H1 (cell line): ENCODE data around the gene ACLY. TPM values are rescaled to one million over a fixed set of nuclear protein-coding genes. Genes with fewer than 3 reads are reported as not detected.
A peak's percentile ranks its signal among the peaks of the same experiment; 100 is the strongest.

Experiments
- CTCF ChIA-PET: fragments of 300-600 bp; sonication (Branson Sonifier 250); formaldehyde crosslinking; loops from one replicate; lab custom pipeline; 2021; ENCODE audit not compliant: partially characterized antibody; lab: Charles Lee
- POLR2A ChIA-PET: fragments of 300-600 bp; sonication (Branson Sonifier 250); formaldehyde crosslinking; loops from one replicate; lab custom pipeline; 2021; ENCODE audit warnings: inconsistent platforms; ENCODE audit not compliant: partially characterized antibody; lab: Charles Lee
- DNase-seq, 2 experiments: peaks; one replicate each; pipeline versions ENCODE4 v3.0.0 to v3.0.0-alpha.2; 2010 to 2022; ENCODE audit warnings: low spot score in 2 of 2, low read depth in 1 of 2, mixed read lengths in 1 of 2
- FAIRE-seq: peaks from 2 replicates; lab custom pipeline; 2011; peaks lifted over from hg19 to GRCh38; lab: Jason Lieb, UNC
- H2AFZ ChIP-seq: 2 replicates; pipeline ENCODE4 v1.8.1; 2012; ENCODE audit warnings: low read length, inconsistent platforms
- H2AK5ac ChIP-seq: 2 replicates; pipeline ENCODE4 v1.6.1; 2013; ENCODE audit warnings: low read depth, low read length
- H2BK120ac ChIP-seq: replicated peaks from 2 replicates; pipeline ENCODE3; 2013; ENCODE audit warnings: low read depth, low read length, inconsistent platforms
- H2BK12ac ChIP-seq: 2 replicates; pipeline ENCODE4 v1.6.1; 2013; ENCODE audit warnings: low read depth, low read length
- H2BK15ac ChIP-seq: 2 replicates; pipeline ENCODE4 v1.6.1; 2013; ENCODE audit warnings: low read length
- H2BK20ac ChIP-seq: 2 replicates; pipeline ENCODE4 v1.6.1; 2013; ENCODE audit warnings: low read length
- H2BK5ac ChIP-seq: 2 replicates; pipeline ENCODE4 v1.6.1; 2013; ENCODE audit warnings: low read depth, low read length
- H3K14ac ChIP-seq: 2 replicates; pipeline ENCODE4 v1.6.1; 2013; ENCODE audit warnings: inconsistent platforms; ENCODE audit not compliant: insufficient read length
- H3K18ac ChIP-seq: 2 replicates; pipeline ENCODE4 v1.6.1; 2013; ENCODE audit warnings: low read length; ENCODE audit errors: extremely low read depth
- H3K23ac ChIP-seq: 2 replicates; pipeline ENCODE4 v1.6.1; 2013; ENCODE audit warnings: inconsistent platforms; ENCODE audit not compliant: insufficient read length
- H3K23me2 ChIP-seq: 2 replicates; pipeline ENCODE4 v1.6.1; 2013; ENCODE audit warnings: low read depth, low read length
- H3K27ac ChIP-seq: 2 replicates; pipeline ENCODE4 v1.6.1; 2011; ENCODE audit warnings: low read depth, low read length, inconsistent platforms
- H3K27me3 ChIP-seq, 4 experiments: replicated peaks in 1 of 4; 1 replicate in 1 of 4; 2 replicates in 3 of 4; pipeline versions ENCODE4 v1.6.1 to v1.8.1; 2011 to 2013; ENCODE audit warnings: low read length in 3 of 4, mild to moderate bottlenecking in 3 of 4, inconsistent platforms in 2 of 4, mixed read lengths in 2 of 4, moderate library complexity in 1 of 4; ENCODE audit not compliant: control insufficient read depth in 3 of 4, insufficient read depth in 3 of 4; ENCODE audit errors: extremely low read depth in 1 of 4
- H3K36me3 ChIP-seq, 4 experiments: 2 replicates each; pipeline versions ENCODE4 v1.6.1 to v1.8.1; 2011 to 2013; ENCODE audit warnings: mild to moderate bottlenecking in 4 of 4, low read length in 3 of 4, moderate library complexity in 2 of 4, control low read depth in 1 of 4, inconsistent platforms in 1 of 4; ENCODE audit not compliant: insufficient read depth in 4 of 4, control insufficient read depth in 2 of 4
- H3K4ac ChIP-seq: replicated peaks from 2 replicates; pipeline ENCODE3; 2013; ENCODE audit warnings: low read length, low read depth, mixed read lengths, inconsistent platforms; ENCODE audit not compliant: insufficient read length
- H3K4me1 ChIP-seq, 4 experiments: replicated peaks in 1 of 4; 1 replicate in 1 of 4; 2 replicates in 3 of 4; pipeline versions ENCODE4 v1.6.1 to v1.8.1; 2011 to 2013; ENCODE audit warnings: low read length in 3 of 4, inconsistent platforms in 2 of 4, mixed read lengths in 1 of 4; ENCODE audit not compliant: insufficient read depth in 4 of 4, control insufficient read depth in 3 of 4
- H3K4me2 ChIP-seq, 2 experiments: 2 replicates each; pipeline versions ENCODE4 v1.6.1 to v1.8.1; 2011 to 2013; ENCODE audit warnings: low read depth in 2 of 2, low read length in 2 of 2, control low read depth in 1 of 2, inconsistent platforms in 1 of 2, mild to moderate bottlenecking in 1 of 2; ENCODE audit not compliant: insufficient read depth in 1 of 2
- H3K4me3 ChIP-seq, 4 experiments: fragments of 200-600, 300-600 bp in 1 of 4; sonication (generic), shearing (Covaris generic), sonication (Bioruptor Twin) in 1 of 4; 2 replicates each; pipeline versions ENCODE4 v1.5.1 to v1.8.1; 2011 to 2016; ENCODE audit warnings: low read length in 4 of 4, low read depth in 3 of 4, control low read depth in 2 of 4, inconsistent platforms in 2 of 4, mild to moderate bottlenecking in 2 of 4, mixed read lengths in 1 of 4, moderate library complexity in 1 of 4; ENCODE audit not compliant: insufficient read depth in 2 of 4; ENCODE audit errors: extremely low read depth in 1 of 4
- H3K56ac ChIP-seq: replicated peaks from 2 replicates; pipeline ENCODE3; 2013; ENCODE audit warnings: low read depth, mild to moderate bottlenecking, mixed read lengths, low read length, inconsistent platforms; ENCODE audit not compliant: insufficient read length
- H3K79me1 ChIP-seq: 2 replicates; pipeline ENCODE4 v1.6.1; 2013; ENCODE audit warnings: low read depth, low read length, control low read depth
- H3K79me2 ChIP-seq, 2 experiments: 2 replicates each; pipeline versions ENCODE4 v1.6.1 to v1.8.1; 2012 to 2013; ENCODE audit warnings: low read length in 2 of 2, mild to moderate bottlenecking in 2 of 2, inconsistent platforms in 1 of 2; ENCODE audit not compliant: insufficient read depth in 2 of 2, control insufficient read depth in 1 of 2
- H3K9ac ChIP-seq, 4 experiments: replicated peaks in 1 of 4; 1 replicate in 1 of 4; 2 replicates in 3 of 4; pipeline versions ENCODE4 v1.6.1 to v1.8.1; 2011 to 2013; ENCODE audit warnings: low read depth in 3 of 4, low read length in 3 of 4, control low read depth in 2 of 4, mild to moderate bottlenecking in 2 of 4, moderate library complexity in 2 of 4, inconsistent platforms in 1 of 4; ENCODE audit errors: extremely low read depth in 1 of 4
- H3K9me3 ChIP-seq, 2 experiments: 2 replicates each; pipeline versions ENCODE4 v1.6.1 to v1.8.1; 2012 to 2013; ENCODE audit warnings: mild to moderate bottlenecking in 2 of 2, moderate library complexity in 2 of 2, control low read depth in 1 of 2, inconsistent platforms in 1 of 2, low read depth in 1 of 2, low read length in 1 of 2, mixed read lengths in 1 of 2; ENCODE audit not compliant: insufficient read depth in 2 of 2
- H4K20me1 ChIP-seq, 2 experiments: replicated peaks in 1 of 2; 2 replicates each; pipeline versions ENCODE3 to v1.8.1; 2011 to 2013; ENCODE audit warnings: inconsistent platforms in 2 of 2, low read length in 2 of 2, mild to moderate bottlenecking in 1 of 2; ENCODE audit not compliant: insufficient read depth in 2 of 2, control insufficient read depth in 1 of 2
- H4K5ac ChIP-seq: 2 replicates; pipeline ENCODE4 v1.6.1; 2013; ENCODE audit warnings: low read length, low read depth, mixed read lengths, inconsistent platforms; ENCODE audit not compliant: insufficient read length
- H4K8ac ChIP-seq: 2 replicates; pipeline ENCODE4 v1.8.0; 2013; ENCODE audit warnings: mild to moderate bottlenecking, moderate library complexity, low read length, inconsistent platforms; ENCODE audit not compliant: insufficient read depth; ENCODE audit errors: extremely low read depth
- H4K91ac ChIP-seq: replicated peaks from 2 replicates; pipeline ENCODE3; 2013; ENCODE audit warnings: low read length, mixed read lengths, inconsistent platforms; ENCODE audit not compliant: insufficient read length
- WGBS, 2 experiments: shearing (Covaris generic) in 1 of 2; methylation state at CpG; one replicate each; pipeline versions ENCODE4 v1.1.6 to v1.1.7; 2013 to 2015; ENCODE audit warnings: low lambda C conversion rate in 2 of 2, mixed read lengths in 2 of 2, inconsistent platforms in 1 of 2, low coverage in 1 of 2, missing lambda C conversion rate in 1 of 2; ENCODE audit not compliant: insufficient replicate concordance in 2 of 2, insufficient coverage in 1 of 2, insufficient read length in 1 of 2; ENCODE audit errors: extremely low coverage in 1 of 2, missing lambda C conversion rate in 1 of 2; 5-methylcytosine and 5-hydroxymethylcytosine counted together
- polyA plus RNA-seq, 7 experiments: library from polyadenylated mRNA; depleted of rRNA in 3 of 7; stranded (reverse) in 5 of 7; unstranded in 2 of 7; fragments of >200 nt in 5 of 7; fragments of 200-250 nt in 2 of 7; gene quantifications; 1 replicate in 5 of 7; 2 replicates in 1 of 7; 4 replicates in 1 of 7; pipeline versions ENCODE4 v1.2.1 to v1.2.3, GENCODE V29; 2011 to 2013; ENCODE audit warnings: missing spikeins in 2 of 7, mixed read lengths in 2 of 7
- total RNA-seq: library from RNA; stranded (reverse); fragmentation: NEBNext Ultra II Directional; extraction: Animal tissue kit (Norgen Biotek cat#: 25700); gene quantifications from 2 replicates; pipeline ENCODE4 v1.2.1, GENCODE V29; 2021

ACLY gene
- total and polyA plus RNA-seq, 2 of the 8 experiments (the other 6 are each of a cell fraction or from before 2014, with no cell fraction given), result 167 to 393 TPM

- Histone ChIP-seq H2BK20ac (no peak overlapping the region), H3K79me1 (peaks cover 5% of the 10 kb centered on the region; the same call in 1 of the 2 replicates), H3K27me3 (peaks cover 0 to 5% (median 0%) of the 10 kb centered on the region in 4 experiments; a peak in 1 of 7 replicates), H3K23me2 (peaks cover 6% of the 10 kb centered on the region; the same call in 1 of the 2 replicates), H2BK5ac (0 out of 2 replicates have a peak overlapping the region, but pooled peaks have one; percentile 35), H2AK5ac (no peak overlapping the region), H3K4me3 (peak overlapping the region; percentile 74 to 96 (median 82)), H4K8ac (no peak overlapping the region), H2BK15ac (no peak overlapping the region), H3K27ac (no peak overlapping the region), H4K5ac (no peak overlapping the region), H2BK12ac (no peak overlapping the region), H3K14ac (no peak overlapping the region), H3K4ac (no peak overlapping the region), H2AFZ (peak overlapping the region; percentile 42; the same call in 1 of the 2 replicates), H4K91ac (no peak overlapping the region), H3K56ac (peak overlapping the region; percentile 46), H3K4me1 (peaks cover 0 to 5% (median 0%) of the 10 kb centered on the region in 4 experiments; a peak in 1 of 7 replicates), H3K36me3 (peaks cover 0 to 23% (median 7%) of the 10 kb centered on the region in 4 experiments; a peak in 4 of 8 replicates), H3K23ac (no peak overlapping the region), H4K20me1 (no peaks in the 10 kb centered on the region), H2BK120ac (no peak overlapping the region), H3K9me3 (no peaks in the 10 kb centered on the region), H3K9ac (peak overlapping the region in 3 of 4 experiments; percentile 54 to 78 (median 62); a peak in 5 of 7 replicates), H3K4me2 (peak overlapping the region; percentile 80 to 83), H3K79me2 (no peaks in the 10 kb centered on the region), H3K18ac (no peak overlapping the region)
- ChIA-PET CTCF (interaction anchor here (1.0 to 2.3 kb wide), 4 partner anchors 12 to 41 kb away, joined by 3 to 6 read pairs (median 3); no protein-coding TSS in a partner anchor), POLR2A (interaction anchor here (1.1 to 3.3 kb wide), 11 partner anchors 10 to 145 kb away, joined by 3 to 18 read pairs (median 5); partner anchors contain the start of genes ACLY, FKBP10 and JUP)
- FAIRE-seq (no peak), DNase-seq (no peak)
- 24% methylated on average over 13 of the region's 13 CpGs; no CpG with 5 or more reads in 1 of the 2 experiments for WGBS, 2 experiments
These were observed 83.4 kb downstream of the ACLY start for GRCh38 chr17:41835214-41835799.
